Lung (tissue), 12 donors: Measurements from ENCODE around the gene LSM2. TPM values are rescaled to one million over a fixed set of nuclear protein-coding genes. Genes with fewer than 3 reads are reported as not detected.
A peak's percentile ranks its signal among the peaks of the same experiment; 100 is the strongest.

ENCODE experiments used
- ATAC-seq: fragments of 200-7000 bp; cut with Tn5 transposase; one replicate; pipeline ENCODE4 v1.9.1; 2020; ENCODE audit warnings: moderate number of reproducible peaks; ENCODE audit not compliant: insufficient read depth, low FRiP score
- DNase-seq, 3 donors: peaks; one replicate each; pipeline ENCODE4 v3.0.0-alpha.2; 2013 to 2017
- H3K27ac ChIP-seq, 2 donors: one replicate each; pipeline ENCODE4 v1.5.1; 2013; ENCODE audit warnings: mild to moderate bottlenecking in 2 of 2, moderate library complexity in 2 of 2, control low read depth in 1 of 2, inconsistent platforms in 1 of 2, low read depth in 1 of 2, low read length in 1 of 2
- H3K27me3 ChIP-seq, 3 donors: one replicate each; pipeline ENCODE4 v1.5.1; 2013; ENCODE audit warnings: low read length in 2 of 3; ENCODE audit not compliant: control insufficient read depth in 3 of 3, insufficient read depth in 3 of 3
- H3K36me3 ChIP-seq, 4 donors: one replicate each; pipeline ENCODE4 v1.5.1; 2013; ENCODE audit warnings: low read length in 4 of 4, mild to moderate bottlenecking in 1 of 4, moderate library complexity in 1 of 4; ENCODE audit not compliant: control insufficient read depth in 4 of 4, insufficient read depth in 4 of 4
- H3K4me1 ChIP-seq, 5 donors: one replicate each; pipeline ENCODE4 v1.5.1; 2013; ENCODE audit warnings: low read length in 5 of 5, mild to moderate bottlenecking in 2 of 5, moderate library complexity in 1 of 5; ENCODE audit not compliant: control insufficient read depth in 5 of 5, insufficient read depth in 5 of 5
- H3K4me3 ChIP-seq: one replicate; pipeline ENCODE4 v1.5.1; 2013; ENCODE audit warnings: mild to moderate bottlenecking, control low read depth, moderate library complexity
- H3K9ac ChIP-seq, 2 donors: one replicate each; pipeline ENCODE4 v1.5.1; 2013; ENCODE audit warnings: low read length in 2 of 2, control low read depth in 1 of 2; ENCODE audit not compliant: insufficient read depth in 1 of 2
- H3K9me3 ChIP-seq, 4 donors: one replicate each; pipeline ENCODE4 v1.5.1; 2013; ENCODE audit warnings: low read length in 3 of 4, mild to moderate bottlenecking in 1 of 4, moderate library complexity in 1 of 4; ENCODE audit not compliant: control insufficient read depth in 4 of 4, insufficient read depth in 3 of 4
- WGBS, 2 donors: extraction: QIAGEN DNeasy Blood & Tissue Kit; methylation state at CpG; one replicate each; pipeline ENCODE4 v1.1.7; 2013; 5-methylcytosine and 5-hydroxymethylcytosine counted together
- polyA plus RNA-seq, 2 donors: library from polyadenylated mRNA; stranded (reverse); fragments of 200-250 nt; gene quantifications; one replicate each; pipeline ENCODE4 v1.2.1, GENCODE V29; 2013
- total RNA-seq, 2 donors: library from RNA; depleted of rRNA in 1 of 2; stranded (reverse); fragments of >200 nt in 1 of 2; gene quantifications; one replicate each; pipeline ENCODE4 v1.2.1, GENCODE V29; 2014 to 2021
- TF ChIP-seq, protein P1 (sequence below): IDR thresholded peaks from 2 replicates; pipeline ENCODE4 v1.5.1; 2012; ENCODE audit warnings: mild to moderate bottlenecking; ENCODE audit errors: control extremely low read depth, extremely low read depth
- donor health status: control.
- donor health status: control.
- donor health status: Bipolar disorder and iron deficiency.
- donor health status: healthy.
- donor health status: DM: yes; HTN: yes; CAD: no.

LSM2 gene
- total and polyA plus RNA-seq, 4 donors, result 22.0 to 66.7 (median 45.7) TPM

GRCh38 chr6:31777667-31778050 lies 29.1 kb downstream of the LSM2 start:
- DNase-seq (no peak), ATAC-seq (no peak)
- WGBS, 2 donors, result 91 to 99% methylated on average over 5 of the region's 5 CpGs
- TF ChIP-seq, protein P1, sequence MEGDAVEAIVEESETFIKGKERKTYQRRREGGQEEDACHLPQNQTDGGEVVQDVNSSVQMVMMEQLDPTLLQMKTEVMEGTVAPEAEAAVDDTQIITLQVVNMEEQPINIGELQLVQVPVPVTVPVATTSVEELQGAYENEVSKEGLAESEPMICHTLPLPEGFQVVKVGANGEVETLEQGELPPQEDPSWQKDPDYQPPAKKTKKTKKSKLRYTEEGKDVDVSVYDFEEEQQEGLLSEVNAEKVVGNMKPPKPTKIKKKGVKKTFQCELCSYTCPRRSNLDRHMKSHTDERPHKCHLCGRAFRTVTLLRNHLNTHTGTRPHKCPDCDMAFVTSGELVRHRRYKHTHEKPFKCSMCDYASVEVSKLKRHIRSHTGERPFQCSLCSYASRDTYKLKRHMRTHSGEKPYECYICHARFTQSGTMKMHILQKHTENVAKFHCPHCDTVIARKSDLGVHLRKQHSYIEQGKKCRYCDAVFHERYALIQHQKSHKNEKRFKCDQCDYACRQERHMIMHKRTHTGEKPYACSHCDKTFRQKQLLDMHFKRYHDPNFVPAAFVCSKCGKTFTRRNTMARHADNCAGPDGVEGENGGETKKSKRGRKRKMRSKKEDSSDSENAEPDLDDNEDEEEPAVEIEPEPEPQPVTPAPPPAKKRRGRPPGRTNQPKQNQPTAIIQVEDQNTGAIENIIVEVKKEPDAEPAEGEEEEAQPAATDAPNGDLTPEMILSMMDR, result no peak
- Histone ChIP-seq H3K4me1 (peaks cover 0 to 9% (median 0%) of the 10 kb centered on the region in 5 donors), H3K9ac (no peak overlapping the region), H3K27ac (peak overlapping the region; percentile 49 to 57), H3K9me3 (no peaks in the 10 kb centered on the region), H3K36me3 (peaks cover 2 to 38% (median 16%) of the 10 kb centered on the region in 4 donors), H3K4me3 (no peak overlapping the region), H3K27me3 (no peaks in the 10 kb centered on the region)

DNA sequence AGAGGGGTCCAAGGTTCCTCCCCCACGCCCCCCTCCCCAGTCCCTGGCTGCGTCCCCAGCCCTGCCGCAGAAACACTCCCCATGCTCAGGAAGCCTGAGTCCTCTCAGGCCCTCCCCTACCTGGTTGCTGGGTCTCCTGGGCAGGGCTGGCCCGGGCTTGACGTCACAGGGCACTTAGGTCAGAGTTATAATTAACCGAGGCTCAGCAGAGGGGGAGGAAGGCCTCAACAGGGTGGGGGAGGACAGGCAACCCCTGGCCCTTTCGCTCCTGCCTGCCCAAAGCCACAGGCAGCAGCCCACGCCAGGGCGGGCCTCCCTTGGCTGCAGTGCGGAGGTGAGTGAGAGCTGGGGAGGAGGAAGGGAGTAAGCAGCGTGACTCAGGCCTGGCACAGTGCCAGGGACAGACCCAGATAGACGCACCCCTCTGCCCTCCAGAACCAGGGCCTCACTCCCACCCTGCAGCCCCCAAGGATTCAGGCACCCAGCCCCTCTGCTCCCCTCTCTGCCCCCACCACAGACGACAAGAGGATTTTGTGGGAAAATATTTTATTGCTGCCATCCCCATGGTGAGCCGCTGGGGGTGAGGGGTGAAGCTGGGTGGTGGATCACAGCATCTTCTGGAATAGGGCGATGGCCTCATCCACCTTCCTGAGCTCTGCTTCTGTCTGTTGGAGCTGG lies 29.6 kb downstream of the LSM2 start, which contains the start of gene VWA7:
VWA7 (minus strand) TSS at position 340 of the 678 bp plus-strand sequence. CDS start 549 bp downstream, outside the sequence.
- peaks cover 0 to 9% (median 0%) of the 10 kb centered on the region in 5 donors for H3K4me1 ChIP-seq
- ATAC-seq, result peak; percentile 63
- H3K27me3 ChIP-seq, result no peaks in the 10 kb centered on the region
- WGBS, 2 donors, result 11 to 17% methylated on average over 15 of the region's 15 CpGs
- H3K4me3 ChIP-seq, result no peak within 1 kb of the TSS
- no peaks in the 10 kb centered on the region for H3K9me3 ChIP-seq
- DNase-seq, result peak; percentile 42 to 74 (median 57)
- peak within 1 kb of the TSS; percentile 49 to 57 for H3K27ac ChIP-seq
- no peak within 1 kb of the TSS for H3K9ac ChIP-seq
- TF ChIP-seq, protein P1, result no peak
- H3K36me3 ChIP-seq, result peaks cover 0 to 33% (median 13%) of the 10 kb centered on the region in 4 donors

DNA sequence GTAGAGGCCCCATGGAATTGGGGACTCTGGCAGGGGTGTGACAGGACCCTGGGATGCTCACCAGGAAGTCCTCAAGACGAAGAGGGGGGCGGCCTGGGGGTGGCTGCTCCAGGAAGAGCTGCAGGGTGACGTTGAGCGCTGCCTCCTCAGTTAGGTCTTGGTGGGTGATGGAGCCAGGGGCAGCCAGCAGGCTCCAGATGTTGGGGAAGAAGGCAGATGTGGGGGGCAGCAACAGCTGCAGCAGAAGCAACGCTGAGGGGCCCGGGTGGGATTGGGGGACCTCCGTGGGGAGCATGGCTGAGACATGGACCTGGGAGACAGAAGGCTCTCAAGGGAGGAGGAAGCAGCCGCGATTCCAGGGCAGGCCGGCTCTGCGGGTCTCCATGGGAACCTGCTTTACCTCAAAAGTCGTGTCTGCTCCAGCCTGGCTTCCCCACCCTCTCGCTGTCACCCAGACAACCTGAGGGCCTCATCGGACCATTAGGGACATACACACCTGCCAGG lies 30.2 kb downstream of the LSM2 start:
- Histone ChIP-seq H3K4me3 (no peak overlapping the region), H3K27me3 (no peaks in the 10 kb centered on the region), H3K27ac (peak overlapping the region; percentile 49 to 57), H3K9ac (no peak overlapping the region), H3K9me3 (no peaks in the 10 kb centered on the region), H3K36me3 (peaks cover 0 to 27% (median 12%) of the 10 kb centered on the region in 4 donors), H3K4me1 (peaks cover 0 to 9% (median 0%) of the 10 kb centered on the region in 5 donors)
- TF ChIP-seq, protein P1, result no peak
- ATAC-seq (no peak), DNase-seq (peak in 1 of 3 donors; percentile 30)
- 37% methylated on average over 13 to 14 of the region's 14 CpGs for WGBS, 2 donors
